ENCODE measurements around the gene STYXL1.

STYXL1 gene

GRCh38 chr7:75950111-75950681 lies 97.6 kb downstream of the STYXL1 start:
- DNase-seq: no peak

- DNase-seq: no peak
These were observed 99.6 kb downstream of the STYXL1 start for GRCh38 chr7:75948179-75948578.

Measured in NCI-H524 treated with DMSO at 0.1 percent for 48 hours (cell line).